GM12891 (cell line): ENCODE data around the gene PRR18.

Experiments used
- DNase-seq: peaks from one replicate; pipeline ENCODE4 v3.0.0; 2011; ENCODE audit warnings: low spot score; ENCODE audit not compliant: insufficient read length
- FAIRE-seq: peaks from 2 replicates; lab custom pipeline; 2011; peaks lifted over from hg19 to GRCh38; lab: Jason Lieb, UNC
- PAX5 ChIP-seq: IDR thresholded peaks from 2 replicates; pipeline ENCODE4 v1.6.1; 2011; ENCODE audit warnings: low read length, moderate library complexity, mild to moderate bottlenecking; ENCODE audit not compliant: insufficient read depth, severe bottlenecking
- POLR2A ChIP-seq: IDR thresholded peaks from 2 replicates; pipeline ENCODE4 v1.6.1; 2011; ENCODE audit warnings: low read depth, low read length, control low read depth
- POLR2AphosphoS5 ChIP-seq: IDR thresholded peaks from 2 replicates; pipeline ENCODE4 v1.6.1; 2011; ENCODE audit warnings: low read depth, low read length, control low read depth
- POU2F2 ChIP-seq: IDR thresholded peaks from 2 replicates; pipeline ENCODE4 v1.6.1; 2011; ENCODE audit warnings: low read depth, mild to moderate bottlenecking, control low read depth, low read length, moderate library complexity
- SPI1 ChIP-seq: IDR thresholded peaks from 2 replicates; pipeline ENCODE4 v1.6.1; 2011; ENCODE audit warnings: low read depth, low read length, control low read depth
- TAF1 ChIP-seq: IDR thresholded peaks from 2 replicates; pipeline ENCODE4 v1.6.1; 2011; ENCODE audit warnings: low read depth, low read length, control low read depth

PRR18 gene

GRCh38 chr6:166334878-166335277 is 26.7 kb upstream of the PRR18 start:
- DNase-seq = no peak
- FAIRE-seq = peak; percentile 40
- TF ChIP-seq SPI1 (no peak), TAF1 (no peak), PAX5 (no peak), POLR2A (peak; percentile 25; the same call in 1 of the 2 replicates), POLR2AphosphoS5 (peak; percentile 67)

- peak; percentile 79 for TF ChIP-seq SPI1
- peak; percentile 38 for TF ChIP-seq PAX5
- peak; percentile 20; the same call in 1 of the 2 replicates for TF ChIP-seq POLR2AphosphoS5
- peak; percentile 53; the same call in 1 of the 2 replicates for TF ChIP-seq POU2F2
- no peak for TF ChIP-seq TAF1
- peak; percentile 83 for TF ChIP-seq POLR2A
- peak; percentile 97 for FAIRE-seq
- peak; percentile 35 for DNase-seq
Observed at GRCh38 chr6:166333172-166333995, 25.2 kb upstream of the PRR18 start.

GRCh38 chr6:166331503-166332415 is 23.6 kb upstream of the PRR18 start:
- FAIRE-seq (no peak), DNase-seq (no peak)
- TF ChIP-seq SPI1 = no peak
- TF ChIP-seq PAX5 = no peak

GRCh38 chr6:166330612-166331011 is 22.4 kb upstream of the PRR18 start:
- FAIRE-seq = peak; percentile 31
- TF ChIP-seq TAF1 (no peak), POU2F2 (no peak), PAX5 (no peak), SPI1 (no peak), POLR2A (peak; percentile 39; the same call in 1 of the 2 replicates), POLR2AphosphoS5 (peak; percentile 62; the same call in 1 of the 2 replicates)
- DNase-seq = no peak

GRCh38 chr6:166325383-166326042 is 17.3 kb upstream of the PRR18 start:
- no peak for DNase-seq
- FAIRE-seq = peak; percentile 87
- peak; percentile 94 for TF ChIP-seq SPI1
- TF ChIP-seq POLR2A = peak; percentile 12; the same call in 1 of the 2 replicates
- no peak for TF ChIP-seq POU2F2

- FAIRE-seq (no peak), DNase-seq (no peak)
- no peak for TF ChIP-seq PAX5
- TF ChIP-seq SPI1 = no peak
- TF ChIP-seq POLR2A = no peak
- no peak for TF ChIP-seq TAF1
- no peak for TF ChIP-seq POU2F2
- TF ChIP-seq POLR2AphosphoS5 = no peak
Observed at GRCh38 chr6:166323395-166323794, 15.2 kb upstream of the PRR18 start.

GRCh38 chr6:166318649-166319600 is 10.7 kb upstream of the PRR18 start:
- peak; percentile 70; the same call in 1 of the 2 replicates for TF ChIP-seq POLR2AphosphoS5
- TF ChIP-seq PAX5 = no peak
- TF ChIP-seq SPI1 = no peak
- no peak for DNase-seq
- FAIRE-seq = no peak

- no peak for FAIRE-seq
- TF ChIP-seq PAX5 = no peak
- no peak for TF ChIP-seq TAF1
- TF ChIP-seq POU2F2 = no peak
- TF ChIP-seq POLR2A = no peak
- TF ChIP-seq SPI1 = no peak
- TF ChIP-seq POLR2AphosphoS5 = no peak
Observed at GRCh38 chr6:166318227-166318626, 10.0 kb upstream of the PRR18 start.

More at GRCh38 chr6:166318227-166318626, 10.0 kb upstream of the PRR18 start:
- no peak for DNase-seq
